Measurements from ENCODE around the gene UPF1.

The UPF1 gene

GRCh38 chr19:18876865-18877264, 45.1 kb downstream of the UPF1 start:
- CTCF ChIA-PET: interaction anchor here (0.7 to 1.8 kb wide), 2 partner anchors 11 to 19 kb away, joined by 3 to 5 read pairs; partner anchors contain the start of gene CERS1
- POLR2A ChIA-PET: no interaction called here

GRCh38 chr19:18878058-18878797, 46.5 kb downstream of the UPF1 start:
- CTCF ChIA-PET: interaction anchor here (1.8 kb wide), 1 partner anchor 12 kb away, joined by 5 read pairs; no protein-coding TSS in a partner anchor
- TF ChIP-seq ELF4 (IDR thresholded peaks at IDR 0.05) (no peak), SUZ12 (IDR thresholded peaks at IDR 0.05) (no peak), FOXK2 (IDR thresholded peaks at IDR 0.05) (no peak), LEF1 (IDR thresholded peaks at IDR 0.05; ENCODE audit: borderline replicate concordance) (no peak), CTBP1 (IDR thresholded peaks at IDR 0.05; ENCODE audit: borderline replicate concordance) (no peak), NFRKB (IDR thresholded peaks at IDR 0.05) (no peak), ARNT (IDR thresholded peaks at IDR 0.05) (no peak)
- no peak for DNase-seq (ENCODE audit: extremely low spot score)
- POLR2A ChIA-PET: no interaction called here

More at GRCh38 chr19:18876865-18877264, 45.1 kb downstream of the UPF1 start:
- TF ChIP-seq ZNF384 (IDR thresholded peaks at IDR 0.05): no peak
- no peak for TF ChIP-seq BHLHE40 (IDR thresholded peaks at IDR 0.05; ENCODE audit: borderline replicate concordance)
- no peak for TF ChIP-seq SUZ12 (IDR thresholded peaks at IDR 0.05)
- DNase-seq (ENCODE audit: extremely low spot score): no peak

- TF ChIP-seq ZNF384 (IDR thresholded peaks at IDR 0.05): no peak
- no peak for TF ChIP-seq SP1 (IDR thresholded peaks at IDR 0.05)
- TF ChIP-seq TARDBP (IDR thresholded peaks at IDR 0.05): no peak
- TF ChIP-seq FOXM1 (IDR thresholded peaks at IDR 0.05; ENCODE audit: borderline replicate concordance): no peak
- no peak for TF ChIP-seq PKNOX1 (IDR thresholded peaks at IDR 0.05)
- TF ChIP-seq CTBP1 (IDR thresholded peaks at IDR 0.05; ENCODE audit: borderline replicate concordance): no peak
- no peak for TF ChIP-seq ARNT (IDR thresholded peaks at IDR 0.05)
- TF ChIP-seq BHLHE40 (IDR thresholded peaks at IDR 0.05; ENCODE audit: borderline replicate concordance): no peak
- no peak for TF ChIP-seq LEF1 (IDR thresholded peaks at IDR 0.05; ENCODE audit: borderline replicate concordance)
- no peak for TF ChIP-seq L3MBTL2 (conservative IDR thresholded peaks at IDR 0.05)
- no peak for TF ChIP-seq ELF4 (IDR thresholded peaks at IDR 0.05)
- TF ChIP-seq NFRKB (IDR thresholded peaks at IDR 0.05): no peak
- no peak for TF ChIP-seq HDGF (IDR thresholded peaks at IDR 0.05; ENCODE audit: borderline replicate concordance)
- no peak for TF ChIP-seq SUZ12 (IDR thresholded peaks at IDR 0.05)
Observed at GRCh38 chr19:18878858-18879578, 47.3 kb downstream of the UPF1 start.

GRCh38 chr19:18879579-18880373, 48.0 kb downstream of the UPF1 start:
- CTCF ChIA-PET: interaction anchor here (1.0 kb wide), 1 partner anchor 15 kb away, joined by 4 read pairs; no protein-coding TSS in a partner anchor
- peak; percentile 72 for DNase-seq (ENCODE audit: extremely low spot score)
- TF ChIP-seq ZNF384 (IDR thresholded peaks at IDR 0.05) (no peak), BHLHE40 (IDR thresholded peaks at IDR 0.05; ENCODE audit: borderline replicate concordance) (no peak), HDGF (IDR thresholded peaks at IDR 0.05; ENCODE audit: borderline replicate concordance) (no peak), FOXA1 (IDR thresholded peaks at IDR 0.05) (no peak), PKNOX1 (IDR thresholded peaks at IDR 0.05) (no peak), ARNT (IDR thresholded peaks at IDR 0.05) (no peak), SUZ12 (IDR thresholded peaks at IDR 0.05) (no peak), NFRKB (IDR thresholded peaks at IDR 0.05) (no peak), SP1 (IDR thresholded peaks at IDR 0.05) (no peak), L3MBTL2 (conservative IDR thresholded peaks at IDR 0.05) (no peak), CTBP1 (IDR thresholded peaks at IDR 0.05; ENCODE audit: borderline replicate concordance) (no peak), LEF1 (IDR thresholded peaks at IDR 0.05; ENCODE audit: borderline replicate concordance) (no peak)
- POLR2A ChIA-PET: interaction anchor here (0.9 to 1.1 kb wide), 2 partner anchors 8 to 15 kb away, joined by 3 to 6 read pairs; no protein-coding TSS in a partner anchor

More at GRCh38 chr19:18878858-18879578, 47.3 kb downstream of the UPF1 start:
- no peak for DNase-seq (ENCODE audit: extremely low spot score)
- ChIA-PET POLR2A (no interaction called here), CTCF (no interaction called here)

- TF ChIP-seq HDGF (IDR thresholded peaks at IDR 0.05; ENCODE audit: borderline replicate concordance) (no peak), ZNF384 (IDR thresholded peaks at IDR 0.05) (no peak), ELF4 (IDR thresholded peaks at IDR 0.05) (no peak), BHLHE40 (IDR thresholded peaks at IDR 0.05; ENCODE audit: borderline replicate concordance) (no peak), SP1 (IDR thresholded peaks at IDR 0.05) (no peak)
- no peak for DNase-seq (ENCODE audit: extremely low spot score)
- ChIA-PET CTCF (no interaction called here), POLR2A (no interaction called here)
Observed at GRCh38 chr19:18881491-18881890, 49.7 kb downstream of the UPF1 start.

GRCh38 chr19:18883526-18884304, 52.0 kb downstream of the UPF1 start:
- TF ChIP-seq L3MBTL2 (conservative IDR thresholded peaks at IDR 0.05) (no peak), ARNT (IDR thresholded peaks at IDR 0.05) (no peak)
- ChIA-PET POLR2A (no interaction called here), CTCF (no interaction called here)
- DNase-seq (ENCODE audit: extremely low spot score): no peak
